Measurements from ENCODE around the gene FOXD3.

FOXD3 gene

GRCh38 chr1:63321785-63322113 lies 618 bp upstream of the FOXD3 start:
- peaks cover 94% of the 10 kb centered on the region for H3K27me3 ChIP-seq (ENCODE audit: control insufficient read depth, insufficient read depth, low read length)
- H3K4me3 ChIP-seq (ENCODE audit: low read depth, low read length) = peak overlapping the region; percentile 92
- H3K4me1 ChIP-seq (ENCODE audit: control insufficient read depth, insufficient read depth, low read length) = peaks cover 28% of the 10 kb centered on the region
- H3K9me3 ChIP-seq (ENCODE audit: control insufficient read depth, insufficient read depth, low read depth, low read length) = no peaks in the 10 kb centered on the region
- H3K27ac ChIP-seq (ENCODE audit: low read depth, low read length) = peak overlapping the region; percentile 87
- H3K9ac ChIP-seq (ENCODE audit: low read length) = peak overlapping the region; percentile 94
- H3K36me3 ChIP-seq (ENCODE audit: control insufficient read depth, insufficient read depth, low read length) = no peaks in the 10 kb centered on the region

DNA sequence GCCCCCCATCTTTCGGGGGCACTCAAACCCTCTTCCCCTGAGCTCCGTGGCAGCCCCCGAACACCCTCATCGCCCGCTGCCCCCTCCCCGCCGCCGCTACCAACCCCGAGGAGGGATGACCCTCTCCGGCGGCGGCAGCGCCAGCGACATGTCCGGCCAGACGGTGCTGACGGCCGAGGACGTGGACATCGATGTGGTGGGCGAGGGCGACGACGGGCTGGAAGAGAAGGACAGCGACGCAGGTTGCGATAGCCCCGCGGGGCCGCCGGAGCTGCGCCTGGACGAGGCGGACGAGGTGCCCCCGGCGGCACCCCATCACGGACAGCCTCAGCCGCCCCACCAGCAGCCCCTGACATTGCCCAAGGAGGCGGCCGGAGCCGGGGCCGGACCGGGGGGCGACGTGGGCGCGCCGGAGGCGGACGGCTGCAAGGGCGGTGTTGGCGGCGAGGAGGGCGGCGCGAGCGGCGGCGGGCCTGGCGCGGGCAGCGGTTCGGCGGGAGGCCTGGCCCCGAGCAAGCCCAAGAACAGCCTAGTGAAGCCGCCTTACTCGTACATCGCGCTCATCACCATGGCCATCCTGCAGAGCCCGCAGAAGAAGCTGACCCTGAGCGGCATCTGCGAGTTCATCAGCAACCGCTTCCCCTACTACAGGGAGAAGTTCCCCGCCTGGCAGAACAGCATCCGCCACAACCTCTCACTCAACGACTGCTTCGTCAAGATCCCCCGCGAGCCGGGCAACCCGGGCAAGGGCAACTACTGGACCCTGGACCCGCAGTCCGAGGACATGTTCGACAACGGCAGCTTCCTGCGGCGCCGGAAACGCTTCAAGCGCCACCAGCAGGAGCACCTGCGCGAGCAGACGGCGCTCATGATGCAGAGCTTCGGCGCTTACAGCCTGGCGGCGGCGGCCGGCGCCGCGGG lies 837 bp downstream of the FOXD3 start:
- peaks cover 27% of the 10 kb centered on the region for H3K4me1 ChIP-seq (ENCODE audit: control insufficient read depth, insufficient read depth, low read length)
- no peaks in the 10 kb centered on the region for H3K9me3 ChIP-seq (ENCODE audit: control insufficient read depth, insufficient read depth, low read depth, low read length)
- H3K36me3 ChIP-seq (ENCODE audit: control insufficient read depth, insufficient read depth, low read length) = no peaks in the 10 kb centered on the region
- peak overlapping the region; percentile 92 for H3K4me3 ChIP-seq (ENCODE audit: low read depth, low read length)
- peak overlapping the region; percentile 87; the same call in 1 of the 2 replicates for H3K27ac ChIP-seq (ENCODE audit: low read depth, low read length)
- H3K27me3 ChIP-seq (ENCODE audit: control insufficient read depth, insufficient read depth, low read length) = peaks cover 100% of the 10 kb centered on the region
- peak overlapping the region; percentile 94 for H3K9ac ChIP-seq (ENCODE audit: low read length)

- H3K4me1 ChIP-seq (ENCODE audit: control insufficient read depth, insufficient read depth, low read length) = peaks cover 29% of the 10 kb centered on the region
- H3K36me3 ChIP-seq (ENCODE audit: control insufficient read depth, insufficient read depth, low read length) = no peaks in the 10 kb centered on the region
- no peaks in the 10 kb centered on the region for H3K9me3 ChIP-seq (ENCODE audit: control insufficient read depth, insufficient read depth, low read depth, low read length)
- H3K9ac ChIP-seq (ENCODE audit: low read length) = peak overlapping the region; percentile 94
- H3K4me3 ChIP-seq (ENCODE audit: low read depth, low read length) = peak overlapping the region; percentile 92
- peaks cover 100% of the 10 kb centered on the region for H3K27me3 ChIP-seq (ENCODE audit: control insufficient read depth, insufficient read depth, low read length)
- H3K27ac ChIP-seq (ENCODE audit: low read depth, low read length) = no peak overlapping the region
These were observed 1.8 kb downstream of the FOXD3 start for GRCh38 chr1:63323865-63324778.

- Histone ChIP-seq H3K27ac (ENCODE audit: low read depth, low read length) (no peak overlapping the region), H3K27me3 (ENCODE audit: control insufficient read depth, insufficient read depth, low read length) (peaks cover 100% of the 10 kb centered on the region), H3K4me3 (ENCODE audit: low read depth, low read length) (peak overlapping the region; percentile 92), H3K9me3 (ENCODE audit: control insufficient read depth, insufficient read depth, low read depth, low read length) (no peaks in the 10 kb centered on the region), H3K9ac (ENCODE audit: low read length) (peak overlapping the region; percentile 94), H3K36me3 (ENCODE audit: control insufficient read depth, insufficient read depth, low read length) (no peaks in the 10 kb centered on the region), H3K4me1 (ENCODE audit: control insufficient read depth, insufficient read depth, low read length) (peaks cover 31% of the 10 kb centered on the region)
These were observed 2.4 kb downstream of the FOXD3 start for GRCh38 chr1:63324779-63325119.

GRCh38 chr1:63325279-63325985 lies 3.1 kb downstream of the FOXD3 start:
- H3K27ac ChIP-seq (ENCODE audit: low read depth, low read length) = no peak overlapping the region
- peaks cover 28% of the 10 kb centered on the region for H3K4me1 ChIP-seq (ENCODE audit: control insufficient read depth, insufficient read depth, low read length)
- peak overlapping the region; percentile 6 for H3K9ac ChIP-seq (ENCODE audit: low read length)
- no peaks in the 10 kb centered on the region for H3K36me3 ChIP-seq (ENCODE audit: control insufficient read depth, insufficient read depth, low read length)
- H3K27me3 ChIP-seq (ENCODE audit: control insufficient read depth, insufficient read depth, low read length) = peaks cover 100% of the 10 kb centered on the region
- peak overlapping the region; percentile 92 for H3K4me3 ChIP-seq (ENCODE audit: low read depth, low read length)
- no peaks in the 10 kb centered on the region for H3K9me3 ChIP-seq (ENCODE audit: control insufficient read depth, insufficient read depth, low read depth, low read length)

DNA sequence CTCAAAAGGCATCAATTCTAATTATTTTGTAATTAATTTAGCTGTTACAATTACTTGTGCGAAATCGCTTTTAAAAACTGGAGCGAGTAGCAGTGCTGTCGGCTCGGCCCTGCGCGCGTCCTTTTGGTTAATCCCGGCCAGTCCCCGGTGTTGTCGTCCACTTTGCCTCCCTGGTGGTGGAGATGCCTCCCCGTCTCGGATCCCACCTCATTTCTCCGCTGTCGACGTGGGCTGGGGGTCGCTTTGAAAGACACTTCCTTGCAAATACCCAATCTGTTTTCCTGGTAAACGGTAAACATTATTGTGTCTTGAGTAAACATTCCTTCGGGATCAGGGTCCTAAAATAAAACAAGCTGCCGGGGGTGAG lies 3.7 kb downstream of the FOXD3 start:
- Histone ChIP-seq H3K27me3 (ENCODE audit: control insufficient read depth, insufficient read depth, low read length) (peaks cover 100% of the 10 kb centered on the region), H3K4me3 (ENCODE audit: low read depth, low read length) (peak overlapping the region; percentile 92), H3K9me3 (ENCODE audit: control insufficient read depth, insufficient read depth, low read depth, low read length) (no peaks in the 10 kb centered on the region), H3K27ac (ENCODE audit: low read depth, low read length) (no peak overlapping the region), H3K36me3 (ENCODE audit: control insufficient read depth, insufficient read depth, low read length) (no peaks in the 10 kb centered on the region), H3K9ac (ENCODE audit: low read length) (peak overlapping the region; percentile 6), H3K4me1 (ENCODE audit: control insufficient read depth, insufficient read depth, low read length) (peaks cover 30% of the 10 kb centered on the region)

GRCh38 chr1:63326473-63327380 lies 4.4 kb downstream of the FOXD3 start:
- H3K27ac ChIP-seq (ENCODE audit: low read depth, low read length) = no peak overlapping the region
- H3K27me3 ChIP-seq (ENCODE audit: control insufficient read depth, insufficient read depth, low read length) = peaks cover 100% of the 10 kb centered on the region
- no peaks in the 10 kb centered on the region for H3K9me3 ChIP-seq (ENCODE audit: control insufficient read depth, insufficient read depth, low read depth, low read length)
- no peaks in the 10 kb centered on the region for H3K36me3 ChIP-seq (ENCODE audit: control insufficient read depth, insufficient read depth, low read length)
- peak overlapping the region; percentile 92 for H3K4me3 ChIP-seq (ENCODE audit: low read depth, low read length)
- peaks cover 35% of the 10 kb centered on the region for H3K4me1 ChIP-seq (ENCODE audit: control insufficient read depth, insufficient read depth, low read length)
- peak overlapping the region; percentile 6 for H3K9ac ChIP-seq (ENCODE audit: low read length)

DNA sequence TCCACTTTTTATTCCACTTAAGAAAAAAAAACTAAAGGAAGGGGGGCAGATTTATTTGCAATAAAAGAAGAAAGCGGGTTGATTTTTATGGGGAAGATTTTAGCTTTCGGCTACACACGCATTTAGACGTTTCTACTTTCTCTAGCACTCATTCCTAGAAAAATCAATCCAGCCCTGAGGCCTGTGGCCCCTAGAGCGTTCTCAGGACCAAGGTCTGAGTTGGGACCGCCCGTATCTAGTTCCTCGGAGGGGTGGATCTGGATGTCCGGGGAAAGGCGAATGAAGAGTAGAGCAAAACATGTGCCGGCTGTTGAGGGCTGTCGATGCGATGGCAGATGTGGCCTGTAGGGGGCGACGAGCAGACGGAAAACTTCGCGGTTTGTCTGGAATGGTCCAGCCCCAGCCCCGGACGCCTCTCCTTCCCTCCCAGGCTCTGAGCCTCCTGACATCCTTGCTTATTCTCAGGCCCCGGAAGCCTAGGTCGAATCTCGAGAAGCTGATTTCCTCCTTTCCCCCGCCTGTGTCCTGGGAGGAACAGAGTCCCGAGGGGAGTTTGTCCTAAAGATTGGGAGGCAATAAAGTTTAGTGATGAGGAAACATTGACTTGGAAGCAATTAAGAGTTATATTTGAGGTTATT lies 5.2 kb downstream of the FOXD3 start:
- H3K9ac ChIP-seq (ENCODE audit: low read length) = no peak overlapping the region
- H3K9me3 ChIP-seq (ENCODE audit: control insufficient read depth, insufficient read depth, low read depth, low read length) = no peaks in the 10 kb centered on the region
- H3K36me3 ChIP-seq (ENCODE audit: control insufficient read depth, insufficient read depth, low read length) = no peaks in the 10 kb centered on the region
- H3K27me3 ChIP-seq (ENCODE audit: control insufficient read depth, insufficient read depth, low read length) = peaks cover 100% of the 10 kb centered on the region
- peak overlapping the region; percentile 92 for H3K4me3 ChIP-seq (ENCODE audit: low read depth, low read length)
- no peak overlapping the region for H3K27ac ChIP-seq (ENCODE audit: low read depth, low read length)
- peaks cover 40% of the 10 kb centered on the region for H3K4me1 ChIP-seq (ENCODE audit: control insufficient read depth, insufficient read depth, low read length)

- H3K4me1 ChIP-seq (ENCODE audit: control insufficient read depth, insufficient read depth, low read length) = peaks cover 40% of the 10 kb centered on the region
- no peaks in the 10 kb centered on the region for H3K36me3 ChIP-seq (ENCODE audit: control insufficient read depth, insufficient read depth, low read length)
- H3K27me3 ChIP-seq (ENCODE audit: control insufficient read depth, insufficient read depth, low read length) = peaks cover 100% of the 10 kb centered on the region
- no peak overlapping the region for H3K27ac ChIP-seq (ENCODE audit: low read depth, low read length)
- H3K9me3 ChIP-seq (ENCODE audit: control insufficient read depth, insufficient read depth, low read depth, low read length) = no peaks in the 10 kb centered on the region
- no peak overlapping the region for H3K4me3 ChIP-seq (ENCODE audit: low read depth, low read length)
- H3K9ac ChIP-seq (ENCODE audit: low read length) = no peak overlapping the region
These were observed 5.8 kb downstream of the FOXD3 start for GRCh38 chr1:63328122-63328521.

GRCh38 chr1:63328781-63329180 lies 6.4 kb downstream of the FOXD3 start:
- peak overlapping the region; percentile 48; the same call in 1 of the 2 replicates for H3K4me3 ChIP-seq (ENCODE audit: low read depth, low read length)
- H3K27ac ChIP-seq (ENCODE audit: low read depth, low read length) = no peak overlapping the region
- no peak overlapping the region for H3K9ac ChIP-seq (ENCODE audit: low read length)
- no peaks in the 10 kb centered on the region for H3K36me3 ChIP-seq (ENCODE audit: control insufficient read depth, insufficient read depth, low read length)
- peaks cover 40% of the 10 kb centered on the region for H3K4me1 ChIP-seq (ENCODE audit: control insufficient read depth, insufficient read depth, low read length)
- H3K27me3 ChIP-seq (ENCODE audit: control insufficient read depth, insufficient read depth, low read length) = peaks cover 100% of the 10 kb centered on the region
- no peaks in the 10 kb centered on the region for H3K9me3 ChIP-seq (ENCODE audit: control insufficient read depth, insufficient read depth, low read depth, low read length)
